ENCODE results near the gene WNT3A.
"Not testable (repeated sequence)": the region's sequence is repeated elsewhere in the genome, so short reads cannot be mapped to it uniquely, and the experiment has no call there.

Gene WNT3A

GRCh38 chr1:228013131-228013934, 6.5 kb downstream of the WNT3A start:
- no peak for DNase-seq

DNA sequence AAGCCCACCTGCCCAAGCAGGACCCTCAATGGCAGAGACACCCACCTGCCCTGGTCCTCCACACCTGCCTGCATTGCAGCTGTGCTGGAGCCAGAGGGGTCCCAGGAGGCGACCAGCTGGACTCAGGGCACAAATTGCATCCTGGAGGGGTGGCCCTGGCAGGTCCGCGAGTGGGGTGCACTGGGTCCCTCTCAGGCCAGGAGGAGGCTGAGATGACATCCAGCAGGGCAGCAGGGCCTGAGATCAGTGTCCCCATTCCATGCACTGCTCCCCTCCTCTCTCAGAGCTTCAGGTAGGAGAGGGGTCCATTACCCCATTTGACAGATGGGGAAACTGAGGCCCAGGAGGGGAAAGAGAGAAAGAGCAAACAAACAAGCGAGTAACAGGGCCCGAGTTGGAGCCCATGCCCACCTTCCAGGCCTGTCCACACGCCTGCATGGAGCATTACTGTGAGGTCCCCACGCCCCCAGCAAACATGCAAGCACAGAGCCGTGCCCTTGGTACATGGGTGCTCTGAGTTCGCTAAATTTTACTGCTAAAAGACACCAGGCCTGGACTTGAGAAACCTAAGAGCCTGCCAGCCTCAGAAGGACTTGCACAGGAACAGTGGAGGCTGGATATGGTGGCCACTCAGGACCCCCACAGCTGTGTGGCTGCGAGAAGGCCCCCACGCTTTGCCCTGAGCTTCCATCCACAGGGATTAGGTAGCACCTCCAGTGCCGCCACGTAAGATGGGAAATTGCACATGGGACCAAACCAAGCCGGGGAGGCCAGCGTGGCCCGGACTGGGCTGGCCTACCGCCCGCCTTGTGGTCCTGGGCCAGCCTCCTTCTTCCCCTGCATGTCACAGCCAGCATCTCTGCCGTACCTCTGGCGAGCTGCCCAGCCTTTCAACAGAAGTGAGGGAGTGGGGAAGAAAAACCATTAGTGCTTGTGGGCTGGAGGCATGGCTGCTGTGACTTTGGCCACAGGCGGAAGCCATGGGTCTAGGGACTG, 7.4 kb downstream of the WNT3A start:
- no peak for DNase-seq

- no peak for DNase-seq
Measured at GRCh38 chr1:228015276-228016180, 8.7 kb downstream of the WNT3A start.

DNA sequence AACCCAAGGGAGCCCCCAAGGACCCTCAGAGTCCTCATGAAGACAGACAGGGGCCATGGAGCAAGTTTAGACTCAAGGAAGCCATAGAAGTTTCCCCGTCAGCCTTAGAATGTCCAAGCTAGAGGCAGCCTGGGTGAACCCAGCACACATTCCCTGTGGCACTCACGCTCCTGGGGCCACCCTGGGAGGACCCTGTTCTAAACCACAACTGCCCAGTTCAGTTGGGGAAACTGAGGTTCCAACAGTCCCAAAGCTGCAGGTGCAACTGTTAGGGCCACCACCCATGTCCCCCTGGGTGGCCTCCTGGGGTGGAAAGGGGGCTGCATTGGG, 9.3 kb downstream of the WNT3A start:
- DNase-seq: no peak

GRCh38 chr1:228016653-228017355, 10.0 kb downstream of the WNT3A start:
- no peak for DNase-seq

DNA sequence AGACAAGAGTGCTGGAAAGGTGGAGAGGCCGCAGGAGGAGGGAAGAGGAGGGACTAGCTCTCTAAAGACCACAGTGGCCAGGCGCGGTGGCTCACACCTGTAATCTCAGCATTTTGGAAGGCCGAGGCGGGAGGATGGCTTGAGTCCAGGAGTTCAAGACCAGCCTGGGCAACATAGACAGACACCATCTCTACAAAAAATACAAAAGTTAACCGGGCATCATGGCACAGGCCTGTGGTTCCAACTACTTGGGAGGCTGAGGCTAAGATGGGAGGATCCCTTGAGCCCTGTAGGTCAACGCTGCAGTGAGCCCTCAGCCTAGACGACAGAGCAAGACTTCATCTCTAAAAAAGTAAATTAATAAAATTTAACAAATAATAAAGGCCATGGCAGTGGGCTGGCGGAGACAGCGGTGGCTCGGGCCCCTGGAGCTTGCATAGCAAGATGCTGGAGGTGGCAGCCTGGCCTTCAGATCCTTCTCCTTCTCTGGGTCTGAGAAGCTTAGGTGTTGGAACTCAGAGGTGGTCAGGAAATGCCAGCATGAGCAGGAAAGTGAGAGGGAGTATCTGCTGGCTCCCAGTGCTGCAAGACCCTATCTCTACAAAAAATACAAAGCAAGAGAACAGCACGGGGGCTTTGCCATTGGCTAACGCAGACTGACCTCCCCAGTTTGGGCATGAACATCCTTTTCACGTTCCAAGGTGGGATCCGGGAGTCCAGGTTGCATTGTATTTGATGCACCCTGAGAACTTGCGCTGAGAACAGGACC, 10.7 kb downstream of the WNT3A start:
- no peak for DNase-seq

GRCh38 chr1:228018125-228018398, 11.3 kb downstream of the WNT3A start:
- DNase-seq: no peak

- no peak for DNase-seq
Measured at GRCh38 chr1:228018961-228019721, 12.3 kb downstream of the WNT3A start.

GRCh38 chr1:228019722-228020083, 12.9 kb downstream of the WNT3A start:
- DNase-seq: not testable (repeated sequence)

GRCh38 chr1:228020686-228021354, 14.0 kb downstream of the WNT3A start:
- DNase-seq: no peak

DNA sequence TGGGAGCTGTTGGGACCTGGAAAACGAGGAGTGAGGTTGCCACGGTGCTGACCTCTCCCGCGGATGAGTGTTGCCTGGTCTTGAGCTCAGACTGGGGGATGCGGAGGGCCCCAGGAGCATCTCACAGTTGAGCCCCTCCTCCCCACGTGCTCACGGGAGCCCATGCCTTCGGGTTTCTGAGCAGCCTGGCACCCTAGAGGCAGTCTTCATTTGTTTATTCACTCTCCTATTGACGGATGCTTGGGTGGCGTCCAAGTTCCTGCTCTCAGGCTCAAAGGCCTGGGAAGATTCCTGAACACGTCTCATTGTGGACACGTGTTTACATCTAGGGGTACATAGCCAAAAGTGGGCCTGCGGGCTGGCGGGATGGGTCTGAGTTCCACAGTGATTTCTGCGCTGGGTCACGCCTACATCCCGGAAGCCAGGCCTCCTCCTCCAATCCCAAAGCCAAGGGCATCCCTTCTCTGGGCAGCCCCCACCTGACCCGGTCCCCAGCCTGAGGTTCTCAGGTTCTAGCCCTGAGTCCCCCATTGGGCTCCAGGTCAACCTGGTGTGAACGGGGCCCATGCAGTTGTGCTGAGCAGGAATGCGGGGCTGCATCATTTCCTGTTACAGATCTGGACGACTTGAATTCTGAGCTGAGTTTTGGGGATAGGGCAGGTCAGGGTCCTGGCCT, 14.7 kb downstream of the WNT3A start:
- no peak for DNase-seq

DNA sequence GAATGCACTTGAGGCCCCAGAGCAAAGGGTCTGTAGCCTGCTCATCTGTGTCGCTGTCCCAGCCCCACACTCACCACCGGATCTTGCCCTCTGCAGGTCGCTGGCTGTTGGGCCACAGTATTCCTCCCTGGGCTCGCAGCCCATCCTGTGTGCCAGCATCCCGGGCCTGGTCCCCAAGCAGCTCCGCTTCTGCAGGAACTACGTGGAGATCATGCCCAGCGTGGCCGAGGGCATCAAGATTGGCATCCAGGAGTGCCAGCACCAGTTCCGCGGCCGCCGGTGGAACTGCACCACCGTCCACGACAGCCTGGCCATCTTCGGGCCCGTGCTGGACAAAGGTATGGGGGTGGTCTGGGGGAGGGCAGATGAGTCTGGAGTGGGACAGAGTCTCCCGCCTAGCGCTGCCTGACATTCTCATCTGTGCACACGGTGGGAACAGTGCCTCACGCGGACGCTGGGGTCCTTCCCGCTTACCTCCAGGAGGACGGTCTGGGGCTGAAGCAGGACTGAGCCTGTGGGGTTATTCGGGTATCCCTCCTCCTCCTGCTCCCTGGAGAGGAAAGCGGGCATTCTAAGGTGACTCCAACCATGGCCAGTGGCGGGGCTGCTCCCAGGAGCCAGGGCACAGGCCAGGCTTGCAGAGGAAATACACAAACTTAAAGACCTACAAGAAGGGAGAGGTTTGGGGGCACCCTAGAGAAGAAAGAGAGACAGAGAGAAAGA, 15.9 kb downstream of the WNT3A start:
- no peak for DNase-seq

DNA sequence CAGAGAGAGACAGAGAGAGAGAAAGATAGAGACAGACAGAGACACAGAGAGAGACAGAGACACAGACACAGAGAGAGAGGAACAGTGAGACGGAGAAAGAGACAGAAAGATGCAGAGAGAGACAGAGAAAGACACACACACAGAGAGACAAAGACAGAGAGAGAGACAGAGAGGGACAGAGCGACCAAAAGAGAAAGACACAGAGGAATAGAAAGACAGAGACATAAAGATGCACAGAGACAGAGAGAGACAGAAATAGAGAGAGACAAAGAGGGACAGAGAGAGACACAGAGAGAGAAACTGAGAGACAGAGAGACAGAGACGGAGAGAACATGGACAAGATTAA, 16.5 kb downstream of the WNT3A start:
- no peak for DNase-seq

DNA sequence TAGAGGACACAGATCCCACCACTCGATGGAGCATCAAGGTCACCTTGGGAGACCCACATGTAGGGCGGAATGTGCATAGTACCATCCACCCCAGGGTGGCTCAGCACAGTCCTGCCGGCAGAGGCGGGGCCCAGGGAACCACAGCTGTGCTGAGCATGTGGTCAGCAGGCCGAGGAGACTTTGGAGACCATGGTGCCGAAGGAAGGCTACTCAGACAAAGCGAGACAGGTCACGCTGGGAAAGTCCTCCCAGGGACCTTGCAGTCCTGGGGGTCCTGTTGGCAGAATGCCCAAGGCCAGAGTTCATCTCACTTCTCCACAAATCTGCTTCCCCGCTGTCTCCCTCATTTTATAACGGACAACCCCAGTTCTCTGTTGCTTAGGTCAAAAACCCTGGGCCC, 22.5 kb downstream of the WNT3A start:
- DNase-seq: no peak

DNA sequence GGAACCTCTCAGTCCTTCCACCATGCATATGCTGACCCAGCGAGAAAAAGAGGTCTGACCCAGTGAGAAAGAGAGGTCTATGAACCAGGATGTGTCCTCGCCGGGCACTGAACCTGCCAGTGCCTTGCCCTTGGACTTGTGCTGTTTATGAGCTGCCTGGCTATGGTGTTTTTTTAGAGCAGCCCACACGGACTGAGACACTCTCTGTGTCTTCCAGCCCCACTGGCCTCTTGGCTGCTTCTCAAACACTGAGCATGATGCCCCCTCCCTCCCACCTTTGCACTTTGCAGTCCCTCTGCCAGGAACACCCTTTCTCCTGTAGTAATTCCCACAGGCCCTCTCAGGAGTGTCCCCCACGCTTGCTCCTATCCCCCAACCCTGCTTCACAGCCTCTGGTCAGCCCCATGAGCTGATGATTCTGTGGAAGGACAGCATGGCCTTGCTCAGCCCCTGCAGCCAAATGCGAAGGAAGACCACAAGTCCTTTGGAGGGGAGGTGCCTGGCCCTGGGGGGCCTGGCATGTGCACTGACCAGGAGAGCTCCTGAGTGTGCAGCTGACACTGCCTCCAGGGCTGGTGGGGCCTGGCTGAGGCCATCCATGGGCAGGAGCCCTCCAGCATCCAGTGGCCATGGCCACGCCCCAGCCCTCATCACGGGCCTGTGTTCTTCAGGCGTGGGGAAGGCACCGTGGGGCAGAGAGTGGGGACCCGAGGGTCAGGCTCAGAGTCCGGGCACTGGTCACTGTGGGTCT, 23.8 kb downstream of the WNT3A start:
- DNase-seq: no peak

DNA sequence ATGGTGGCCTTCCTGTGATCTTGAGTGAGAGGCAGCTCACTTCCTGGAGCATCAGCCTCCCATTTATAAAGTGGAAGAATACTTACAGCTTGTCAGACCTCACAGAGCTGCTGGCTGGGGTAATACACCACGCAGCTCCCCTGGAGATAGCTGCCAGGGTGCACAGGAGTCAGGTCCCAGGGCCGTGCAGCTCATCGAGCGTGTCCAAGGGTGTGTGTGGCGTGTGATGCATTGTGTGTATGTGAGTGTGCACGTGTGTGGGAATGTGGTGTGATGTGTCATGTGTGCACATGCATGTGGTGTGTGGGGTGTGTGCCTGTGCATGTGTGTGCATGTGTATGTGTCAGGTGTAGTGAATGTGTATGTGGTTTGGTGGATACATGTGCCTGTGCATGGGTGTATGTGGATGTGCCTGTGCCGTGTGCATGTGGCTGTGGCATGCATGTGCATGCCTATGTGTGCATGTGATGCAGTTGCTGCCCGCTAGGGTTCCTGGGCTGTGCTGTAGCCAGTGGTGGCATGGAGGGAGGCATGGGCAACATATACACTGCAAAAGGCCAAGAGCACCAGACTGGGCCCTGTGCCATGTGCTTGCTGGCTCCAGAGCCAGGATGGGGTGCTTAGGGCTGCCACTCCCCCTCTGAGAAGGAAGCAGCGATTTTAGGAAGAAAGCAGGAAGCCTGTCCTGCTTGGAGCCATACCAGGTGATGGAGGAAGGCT, 24.6 kb downstream of the WNT3A start:
- no peak for DNase-seq

- no peak for DNase-seq
Measured at GRCh38 chr1:228032041-228032440, 25.2 kb downstream of the WNT3A start.

DNA sequence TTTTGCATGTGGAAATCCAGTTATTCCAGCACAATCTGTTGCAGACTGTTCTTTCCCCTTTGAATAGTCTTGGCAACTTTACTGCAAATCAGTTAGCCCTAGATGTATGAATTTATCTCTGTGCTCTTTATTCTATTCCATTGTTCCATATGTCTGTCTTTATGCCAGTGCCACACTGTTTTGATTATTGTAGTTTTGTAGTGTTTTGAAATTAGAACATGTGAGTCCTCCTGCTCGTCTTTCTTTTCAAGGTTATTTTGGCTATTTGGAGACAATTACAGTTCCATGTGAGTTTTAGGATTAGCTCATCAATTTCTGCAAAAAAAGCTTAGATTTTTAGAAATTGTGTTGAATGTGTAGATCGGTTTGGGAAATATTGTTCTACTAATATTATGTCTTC, 26.6 kb downstream of the WNT3A start:
- no peak for DNase-seq

All from NCI-H1092 (cell line).